GM18519 (cell line): ENCODE data around the gene FRMD4A.

ENCODE experiments used
- ATAC-seq: cut with Tn5 transposase; IDR thresholded peaks from one replicate; pipeline ENCODE4 v1.9.1; 2021; ENCODE audit warnings: mild to moderate bottlenecking, moderate library complexity; ENCODE audit not compliant: unreplicated experiment, low FRiP score

FRMD4A gene

DNA sequence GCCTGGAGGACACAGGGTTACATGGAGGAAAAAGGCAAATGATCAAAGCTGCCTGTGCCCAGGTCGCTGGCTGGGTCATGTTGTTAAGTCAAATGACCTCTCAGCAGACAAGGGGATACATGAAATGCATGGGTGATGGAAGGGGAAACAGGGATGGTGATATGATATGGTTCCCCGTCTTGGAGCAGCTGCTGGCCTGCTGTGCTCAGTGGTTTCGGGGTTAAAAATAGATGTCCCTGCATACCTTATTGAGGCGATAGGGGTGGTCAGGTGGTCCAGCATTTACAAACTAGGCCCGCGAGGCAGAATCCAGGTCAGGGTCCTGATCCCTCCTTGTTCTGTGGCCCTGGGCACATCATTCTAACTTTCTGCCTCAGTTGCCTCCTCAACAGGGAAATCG lies 586.8 kb downstream of the FRMD4A start:
- ATAC-seq, result no peak

DNA sequence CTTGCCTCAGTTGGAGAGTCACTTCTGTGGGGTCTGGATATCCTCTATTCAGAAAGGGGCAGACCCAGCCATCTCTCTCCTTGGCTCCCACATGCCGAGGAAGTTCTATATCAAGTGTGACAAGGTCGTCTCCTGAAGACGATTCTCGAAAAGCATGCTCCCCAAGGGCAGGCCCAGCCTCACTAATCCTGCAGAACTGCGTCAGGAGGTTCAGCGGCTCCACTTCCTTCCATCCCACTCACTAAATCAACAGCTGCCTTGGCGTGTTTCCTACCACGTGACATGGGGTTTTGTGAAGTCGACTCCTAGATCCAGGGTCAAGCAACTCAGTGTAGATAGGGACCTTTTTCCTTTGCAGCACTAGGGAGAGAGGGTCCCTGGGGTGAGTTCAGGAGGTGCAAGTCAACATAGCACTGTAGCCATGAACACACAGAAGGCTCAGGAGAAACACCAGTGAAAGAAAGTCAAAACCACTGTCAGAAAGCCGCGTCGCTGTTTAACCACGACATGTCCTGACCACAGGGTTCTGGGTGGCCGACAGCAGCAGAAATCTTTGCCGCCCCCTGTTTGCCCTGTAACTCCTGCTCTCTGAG lies 587.5 kb downstream of the FRMD4A start:
- ATAC-seq, result no peak

DNA sequence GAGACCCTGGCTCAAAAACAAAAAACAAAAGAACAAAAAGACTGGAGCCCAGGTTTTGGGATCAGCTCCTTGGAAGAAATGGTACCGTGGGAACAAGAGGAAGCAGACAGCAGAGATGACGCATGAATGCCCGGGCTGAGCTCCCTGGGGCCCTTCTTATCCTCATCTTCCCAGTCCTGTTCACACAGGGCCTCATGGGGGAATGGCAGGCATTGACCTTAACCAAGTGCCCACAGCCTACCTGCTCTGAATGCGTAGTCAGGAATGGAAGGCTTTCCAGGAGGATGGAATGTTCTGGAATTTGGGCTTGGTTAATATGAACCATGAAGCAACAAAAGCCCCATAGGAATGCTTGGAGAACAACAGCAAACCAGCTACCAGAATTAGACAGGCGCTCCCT lies 589.3 kb downstream of the FRMD4A start:
- ATAC-seq, result no peak

DNA sequence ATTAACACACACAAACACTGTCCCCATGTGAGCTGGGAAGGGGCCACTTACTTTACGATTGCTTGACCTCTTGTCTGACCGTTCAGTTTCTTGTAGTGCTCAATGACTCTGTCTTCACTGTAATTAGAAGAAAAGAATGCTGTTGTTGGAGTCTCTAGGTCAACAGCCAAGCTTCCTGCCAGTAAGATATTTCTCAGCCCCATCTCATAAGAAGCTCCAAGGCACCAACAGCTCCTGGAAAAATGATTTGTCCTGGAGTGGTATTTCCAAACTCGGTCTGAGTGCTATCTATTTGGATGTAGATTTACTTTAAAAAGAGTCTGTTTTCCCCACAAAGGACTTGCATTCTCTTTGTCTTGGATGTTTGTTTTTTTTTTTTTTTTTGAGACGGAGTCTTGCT lies 590.3 kb downstream of the FRMD4A start:
- no peak for ATAC-seq

DNA sequence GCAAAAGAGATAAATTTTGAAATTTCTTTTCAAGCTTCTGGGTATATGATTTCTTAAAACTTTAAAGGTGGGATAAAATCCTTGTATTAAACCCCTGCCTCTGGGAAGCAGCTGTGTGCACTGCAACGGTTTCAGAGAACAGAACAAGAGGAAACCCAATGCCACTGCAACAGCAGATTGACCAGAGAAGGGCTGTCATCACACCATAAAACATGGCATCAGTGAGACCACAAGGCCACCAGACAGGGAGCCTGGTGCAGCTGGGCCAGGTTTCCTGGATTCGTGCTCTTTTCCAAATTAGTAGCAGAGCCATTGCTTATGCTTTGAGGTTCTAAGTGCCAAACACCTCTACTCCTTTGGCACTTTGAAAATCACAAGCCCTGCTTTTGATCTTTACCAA lies 591.5 kb downstream of the FRMD4A start:
- ATAC-seq, result no peak

DNA sequence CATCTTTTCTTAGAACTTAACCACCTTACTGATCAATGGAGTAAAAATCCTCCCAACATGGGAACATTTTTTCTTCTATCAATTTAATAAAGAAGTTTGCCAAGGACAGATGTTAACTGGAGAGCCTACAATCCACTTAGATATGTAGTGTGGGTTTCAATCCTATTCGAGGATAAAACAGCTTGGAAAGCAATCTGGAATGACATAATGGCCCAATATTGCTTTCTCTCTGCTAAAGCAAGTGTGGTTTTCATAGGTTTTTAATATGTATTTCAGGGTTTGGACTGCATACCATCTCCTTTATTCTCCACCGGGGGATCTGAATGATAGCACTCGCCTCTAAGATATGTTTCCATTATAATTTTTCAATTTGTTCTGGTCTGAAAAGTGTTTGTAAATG lies 594.2 kb downstream of the FRMD4A start:
- no peak for ATAC-seq

DNA sequence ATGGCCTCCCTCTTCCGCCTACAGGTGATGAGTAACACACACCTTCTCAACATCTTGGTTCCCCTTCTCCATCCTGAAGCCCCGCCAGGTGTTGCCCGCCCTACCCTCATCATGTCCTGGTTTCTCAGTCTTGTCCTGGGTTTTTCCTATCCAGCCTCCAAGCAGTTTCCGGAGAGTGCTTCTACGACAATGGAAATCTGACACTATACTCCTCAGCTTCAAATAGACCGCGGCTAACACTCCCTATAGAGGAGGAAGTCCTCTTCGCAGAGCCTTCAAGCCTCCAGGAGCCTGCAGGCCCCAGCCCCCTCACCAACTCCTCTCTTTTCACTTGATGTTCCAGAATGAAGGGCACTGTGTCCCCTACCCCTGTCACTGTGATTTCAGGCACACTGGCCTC lies 596.6 kb downstream of the FRMD4A start:
- no peak for ATAC-seq

DNA sequence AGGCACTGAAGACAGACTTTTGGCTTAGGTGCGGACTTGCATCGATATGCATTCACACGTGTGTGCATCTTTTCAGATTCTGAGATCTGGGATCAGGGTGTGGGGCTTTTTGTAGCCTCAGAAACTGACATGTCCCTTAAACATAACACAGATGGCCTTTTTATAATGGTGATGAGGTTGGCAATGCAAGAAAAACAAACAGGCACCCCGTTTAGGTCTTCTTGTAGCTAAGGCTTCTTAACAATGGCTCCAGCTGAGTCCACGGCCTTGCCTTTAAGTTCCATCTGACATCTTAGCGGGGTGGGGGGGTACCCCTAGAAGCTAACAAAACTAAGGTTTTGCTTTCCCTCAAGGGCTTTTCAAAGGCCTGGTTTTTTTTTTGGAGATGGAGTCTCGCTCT lies 597.7 kb downstream of the FRMD4A start:
- ATAC-seq, result no peak

DNA sequence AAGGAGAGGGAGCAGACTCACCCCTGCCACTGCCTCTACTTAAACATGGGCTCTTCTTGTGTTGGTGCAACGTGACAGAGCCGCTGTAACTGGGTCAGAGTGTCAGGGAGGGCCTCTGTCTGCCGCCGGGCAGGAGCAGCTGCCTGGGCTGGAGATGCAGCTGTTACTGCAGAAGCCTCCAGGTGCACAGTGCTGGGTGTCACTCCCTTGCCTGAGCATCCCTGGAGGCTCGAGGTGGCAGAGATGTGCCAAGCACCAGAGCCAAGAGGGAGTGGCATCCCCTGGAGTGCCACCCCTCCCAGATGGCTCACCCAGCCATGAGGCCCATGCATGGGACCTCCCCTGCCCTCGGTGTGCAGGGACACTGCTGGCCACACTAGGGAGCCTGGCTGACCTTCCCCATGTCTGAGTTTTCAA lies 598.3 kb downstream of the FRMD4A start:
- ATAC-seq, result no peak

DNA sequence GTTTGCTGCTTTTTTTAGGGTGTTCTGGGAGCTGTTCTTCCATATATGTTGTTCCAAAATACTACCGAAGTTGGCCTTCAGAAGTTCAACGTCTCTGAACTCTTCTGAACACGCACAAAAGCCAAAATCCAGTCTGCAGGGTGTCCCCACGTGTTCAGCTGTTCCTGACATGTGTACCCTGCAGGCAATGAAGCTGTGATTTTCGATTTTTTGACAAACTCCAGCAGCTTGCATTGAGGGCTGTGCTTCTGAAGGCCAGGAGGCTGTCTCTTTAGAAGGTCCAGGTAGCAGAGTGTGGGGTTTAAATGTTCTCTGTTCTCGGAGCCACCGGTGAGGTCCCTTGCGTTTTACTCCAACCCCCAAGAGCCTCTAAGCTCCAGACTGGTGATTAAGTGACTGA lies 598.9 kb downstream of the FRMD4A start:
- ATAC-seq, result no peak

DNA sequence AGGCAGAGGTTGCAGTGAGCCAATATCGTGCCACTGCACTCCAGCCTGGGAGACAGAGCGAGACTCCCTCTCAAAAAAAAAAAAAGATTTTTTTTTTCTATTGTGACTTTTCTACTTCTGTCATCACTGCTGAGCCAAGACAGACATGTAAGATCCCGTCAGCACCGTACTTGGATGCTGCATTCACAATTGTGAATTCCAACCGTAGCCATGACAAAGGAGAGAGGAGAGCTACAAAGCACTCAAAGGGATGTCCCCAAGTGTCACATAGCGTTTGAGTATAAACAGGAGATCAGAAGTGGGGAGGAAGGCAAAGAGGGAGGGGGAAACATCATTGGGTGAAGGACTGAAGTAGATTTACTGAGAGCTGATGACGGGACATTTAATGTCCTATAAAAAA lies 599.8 kb downstream of the FRMD4A start:
- ATAC-seq, result no peak

DNA sequence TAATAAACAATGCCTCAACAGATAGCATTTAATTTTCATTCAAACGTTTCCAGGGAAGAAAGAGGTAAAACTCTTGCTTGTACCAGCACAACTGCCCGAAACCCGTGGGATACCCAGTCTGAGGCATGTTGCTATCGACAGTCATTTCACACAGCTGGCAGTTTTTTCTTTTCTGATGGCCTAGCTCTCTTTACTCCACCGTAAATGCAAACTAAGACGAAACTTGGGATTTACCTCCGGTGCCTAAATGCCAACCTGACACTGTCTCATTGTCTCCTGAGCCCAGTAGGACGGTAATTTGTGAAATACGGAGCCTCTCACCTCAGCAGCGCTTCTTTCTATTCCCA lies 600.4 kb downstream of the FRMD4A start:
- ATAC-seq, result no peak

DNA sequence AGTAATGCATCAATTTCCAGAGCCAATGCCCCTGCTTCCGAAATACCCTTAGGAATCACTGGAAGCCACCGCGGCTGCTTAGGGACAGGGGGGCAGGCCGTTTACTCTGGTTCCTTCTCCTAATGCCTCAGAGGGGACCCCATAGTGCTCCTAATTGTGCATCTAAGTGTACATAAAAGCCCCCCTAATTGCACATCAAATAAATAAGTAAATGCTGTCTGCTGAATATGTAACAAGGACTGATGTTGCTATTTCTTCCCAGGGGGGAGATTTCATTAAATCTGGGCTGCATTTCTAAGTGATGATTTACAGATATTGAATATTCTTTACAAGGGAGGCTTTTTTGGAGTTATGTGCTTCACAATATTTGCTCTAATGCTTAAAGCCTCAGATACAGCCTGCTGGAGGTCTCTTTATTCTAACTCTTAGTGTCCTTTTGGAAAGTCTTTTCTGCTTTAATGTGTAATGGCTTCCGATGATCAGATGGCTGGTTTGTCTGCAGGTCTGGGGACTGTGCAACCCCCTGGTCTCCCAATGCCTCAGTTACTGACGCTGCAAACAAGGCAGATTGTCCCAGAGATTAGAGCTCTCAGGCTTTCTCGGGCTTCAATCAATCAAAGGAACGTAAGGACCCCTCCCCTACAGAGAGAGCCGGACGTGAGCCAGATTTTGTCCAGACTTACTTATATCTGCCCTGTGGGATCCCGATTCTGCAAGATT lies 601.0 kb downstream of the FRMD4A start:
- no peak for ATAC-seq

DNA sequence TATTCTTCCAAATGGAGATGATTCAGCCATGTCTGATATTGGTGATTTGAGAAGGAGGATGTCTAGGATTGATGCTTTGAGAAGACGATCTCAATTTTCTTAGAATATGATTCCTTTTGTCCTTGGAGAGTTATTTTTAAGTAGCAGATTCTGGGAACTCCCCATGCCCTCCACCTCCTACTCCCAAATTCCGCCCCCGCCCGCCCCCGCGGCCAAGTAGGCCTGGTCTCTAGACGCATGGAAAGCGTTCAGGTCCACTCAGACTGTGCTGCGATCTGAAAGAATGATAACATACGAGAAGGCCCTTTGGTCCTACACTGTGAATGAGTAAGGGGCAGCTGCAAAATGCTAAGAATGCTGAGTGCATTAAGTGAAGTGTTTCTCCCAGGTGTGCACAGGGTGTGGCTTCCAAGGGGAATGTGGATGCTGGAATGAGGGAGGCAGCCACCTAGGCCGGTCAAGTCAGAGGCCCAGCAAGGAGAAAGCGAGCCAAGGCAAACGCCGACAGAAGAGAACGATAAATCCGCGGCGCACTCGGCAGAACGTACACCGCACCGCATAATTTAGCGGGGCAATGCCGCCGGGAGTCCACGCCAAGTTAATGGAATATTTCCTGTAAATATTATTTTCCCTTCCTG lies 601.7 kb downstream of the FRMD4A start:
- ATAC-seq, result no peak

DNA sequence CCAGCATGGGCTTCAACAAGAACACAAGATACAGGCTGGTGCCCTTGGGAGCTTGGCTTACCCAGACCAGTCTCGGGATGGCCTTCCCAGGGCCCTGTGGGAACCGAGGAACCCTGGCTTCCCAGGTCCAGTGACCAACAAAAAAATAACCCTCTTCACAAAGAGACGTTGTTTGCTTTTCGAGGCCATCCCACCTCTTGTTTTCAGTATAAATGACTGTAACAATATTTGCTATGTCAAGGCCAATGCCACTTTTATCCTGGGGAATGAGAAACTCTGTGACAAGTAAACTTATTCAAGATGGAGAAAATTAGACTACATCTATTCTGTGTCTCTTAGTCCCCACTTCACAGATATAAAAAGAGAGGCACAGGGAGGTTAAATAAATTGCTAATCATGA lies 605.1 kb downstream of the FRMD4A start:
- no peak for ATAC-seq

DNA sequence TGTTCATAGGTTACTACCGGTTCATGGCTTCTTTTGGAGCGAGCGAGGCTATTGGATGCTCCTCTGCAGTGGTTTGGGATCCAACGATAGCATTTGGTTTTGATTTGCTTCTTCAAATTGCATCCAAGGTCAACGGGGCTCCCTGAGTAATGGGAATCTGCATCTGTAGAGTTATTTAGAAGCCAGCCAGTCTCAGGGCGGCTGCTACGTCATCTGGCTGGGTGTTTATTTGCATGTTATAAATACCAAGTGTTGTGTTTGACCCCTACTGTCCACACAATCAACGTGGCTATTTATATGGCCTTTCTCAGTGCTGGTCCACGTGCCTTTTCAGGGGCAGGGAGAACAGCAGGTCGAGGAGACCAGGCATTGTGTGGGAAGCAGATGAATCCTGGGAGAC lies 606.2 kb downstream of the FRMD4A start:
- no peak for ATAC-seq

DNA sequence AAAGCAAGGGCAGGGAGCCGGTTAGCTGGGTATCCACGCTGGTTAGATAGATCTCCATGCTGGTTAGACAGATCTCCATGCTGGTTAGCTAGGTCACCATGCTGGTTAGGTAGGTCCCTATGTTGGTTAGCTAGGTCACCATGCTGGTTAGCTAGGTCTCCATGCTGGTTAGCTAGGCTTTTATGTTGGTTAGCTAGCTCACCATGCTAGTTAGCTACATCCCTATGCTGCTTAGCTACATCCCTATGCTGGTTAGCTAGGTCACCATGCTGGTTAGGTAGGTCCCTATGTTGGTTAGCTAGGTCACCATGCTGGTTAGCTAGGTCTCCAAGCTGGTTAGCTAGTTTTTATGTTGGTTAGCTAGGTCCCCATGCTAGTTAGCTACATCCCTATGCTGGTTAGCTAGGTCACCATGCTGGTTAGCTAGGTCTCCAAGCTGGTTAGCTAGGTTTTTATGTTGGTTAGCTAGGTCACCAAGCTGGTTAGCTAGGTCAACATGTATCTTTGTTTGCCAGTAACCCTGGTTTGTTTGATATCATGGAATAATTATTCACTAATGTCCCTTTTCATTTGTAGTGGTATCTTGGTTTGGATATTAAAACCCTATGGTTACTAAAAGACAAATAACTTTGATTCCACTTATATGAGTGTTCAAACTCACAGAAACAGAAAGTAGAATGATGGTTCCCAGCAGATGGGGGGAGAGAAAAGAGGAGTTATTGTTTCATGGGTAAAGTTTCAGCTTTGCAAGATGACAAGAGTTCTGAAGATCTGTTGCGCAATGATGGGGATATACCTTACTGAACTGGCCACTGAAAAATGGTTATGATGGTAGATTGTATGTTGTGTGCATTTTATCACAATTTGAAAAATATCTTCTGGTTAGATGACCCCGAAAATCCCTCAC lies 607.7 kb downstream of the FRMD4A start:
- no peak for ATAC-seq

DNA sequence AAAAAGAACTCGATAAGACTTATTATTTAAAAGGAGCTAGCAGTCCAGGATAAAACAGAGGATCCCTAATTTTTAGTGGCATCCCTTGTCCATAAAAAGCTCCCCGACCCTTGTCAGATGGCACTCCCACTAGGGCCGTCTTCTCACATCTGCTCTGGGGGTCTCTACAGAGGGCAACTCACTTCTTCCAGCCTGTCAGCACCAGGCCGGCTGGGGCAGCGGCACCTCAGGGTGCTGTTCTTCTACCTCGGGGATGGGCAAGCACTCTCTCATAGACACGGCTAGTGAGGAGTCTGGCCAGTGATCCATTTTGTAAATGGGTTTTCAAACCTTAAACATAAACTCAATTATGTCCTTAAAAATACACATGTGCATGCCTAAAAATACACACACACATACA lies 609.2 kb downstream of the FRMD4A start:
- no peak for ATAC-seq

DNA sequence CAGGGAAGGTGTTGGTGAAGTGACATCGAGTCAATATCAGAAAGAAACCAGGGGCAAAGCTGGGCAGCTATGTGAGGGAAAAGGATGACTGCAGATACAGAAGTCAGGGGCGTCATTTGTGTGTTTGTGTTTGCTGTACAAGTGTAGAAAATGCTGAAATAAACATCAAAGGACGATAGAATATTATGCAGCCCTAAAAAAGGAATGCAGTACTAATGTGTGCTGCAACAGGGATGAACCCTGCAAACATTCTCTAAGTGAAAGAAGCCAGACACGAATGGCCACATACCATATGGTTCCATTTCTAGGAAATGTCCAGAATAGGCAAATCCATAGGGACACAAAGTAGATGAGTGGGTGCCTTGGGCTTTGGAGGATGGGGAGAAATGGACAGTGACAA lies 610.0 kb downstream of the FRMD4A start:
- no peak for ATAC-seq

DNA sequence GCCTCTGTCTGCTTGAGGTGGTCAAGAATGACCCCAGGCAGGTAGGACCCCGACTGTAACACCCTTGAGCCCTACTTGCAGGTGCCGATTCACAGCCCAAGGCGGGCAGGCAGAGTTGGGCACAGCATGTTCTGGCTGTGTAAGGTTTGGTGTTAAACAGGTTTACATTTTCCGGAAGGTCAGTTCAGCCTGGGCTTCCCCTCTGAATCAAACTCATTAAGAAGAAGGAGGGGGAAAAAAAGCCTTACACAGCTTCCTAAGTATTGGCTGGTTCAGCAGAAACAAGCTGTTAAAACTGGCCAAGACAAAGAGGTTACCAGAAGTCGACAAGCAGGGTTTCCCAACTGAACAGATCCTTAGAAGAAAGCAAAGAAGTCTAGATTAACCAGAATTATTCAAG lies 611.3 kb downstream of the FRMD4A start:
- no peak for ATAC-seq

DNA sequence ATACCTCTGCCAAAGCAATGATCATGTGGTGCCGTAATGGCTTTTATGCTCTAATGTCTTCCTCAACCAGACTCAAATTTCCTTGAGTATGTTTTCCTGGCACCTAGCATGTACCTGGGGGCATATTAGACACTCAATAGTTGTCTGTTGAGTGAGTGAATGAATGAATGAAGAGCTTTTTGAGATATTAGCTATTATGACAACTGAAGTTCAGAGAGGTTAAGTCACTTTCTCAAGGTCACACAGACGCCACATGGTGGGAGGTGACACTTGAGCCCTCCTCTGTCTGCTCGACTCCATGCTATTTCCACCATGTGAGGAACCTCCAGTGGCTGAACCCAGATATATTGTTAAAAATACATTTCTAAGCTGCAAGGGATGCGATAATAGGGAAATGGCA lies 611.9 kb downstream of the FRMD4A start:
- no peak for ATAC-seq
